ENCODE measurements around the gene MCEE.

The MCEE gene

DNA sequence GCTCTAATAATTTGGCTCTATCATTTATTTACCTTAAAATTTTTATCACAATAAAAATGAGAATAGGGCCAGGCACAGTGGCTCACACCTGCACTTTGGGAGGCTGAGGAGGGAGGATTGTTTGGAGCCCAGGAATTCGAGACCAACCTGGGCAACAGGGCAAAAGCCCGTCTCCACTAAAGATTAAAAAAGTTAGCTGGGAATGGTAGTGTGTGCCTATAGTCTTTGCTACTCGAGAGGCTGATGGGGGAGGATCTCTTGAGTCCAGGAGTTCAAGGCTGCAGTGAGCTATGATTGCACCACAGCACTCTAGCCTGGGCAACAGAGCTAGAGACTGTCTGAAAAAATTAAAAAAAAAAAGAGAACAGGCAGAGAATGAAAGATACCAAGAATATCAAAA, 6.1 kb upstream of the MCEE start:
- TF ChIP-seq CTCF (IDR thresholded peaks at IDR 0.05), result no peak

DNA sequence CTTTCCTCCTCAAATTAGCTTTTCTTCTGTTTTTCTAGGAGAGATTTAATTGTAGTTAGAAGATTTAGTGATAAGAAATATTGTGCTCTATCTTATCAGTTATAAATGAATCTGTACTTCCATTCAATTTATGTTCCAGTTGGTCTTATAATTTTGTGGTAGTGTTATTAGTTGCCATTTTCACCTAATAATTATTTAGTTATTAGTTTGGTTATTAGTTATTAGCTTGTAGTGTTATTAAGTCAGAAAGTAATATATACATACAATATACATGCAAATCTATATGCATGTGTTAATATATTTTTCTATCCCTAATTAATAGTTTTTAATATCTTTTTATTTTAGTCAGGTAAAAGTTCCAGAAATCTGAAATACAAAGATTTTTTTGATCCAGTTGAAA, 3.6 kb upstream of the MCEE start:
- TF ChIP-seq CTCF (IDR thresholded peaks at IDR 0.05), result no peak

GRCh38 chr2:71130905-71131244, 846 bp upstream of the MCEE start:
- no peak for TF ChIP-seq CTCF (IDR thresholded peaks at IDR 0.05)

DNA sequence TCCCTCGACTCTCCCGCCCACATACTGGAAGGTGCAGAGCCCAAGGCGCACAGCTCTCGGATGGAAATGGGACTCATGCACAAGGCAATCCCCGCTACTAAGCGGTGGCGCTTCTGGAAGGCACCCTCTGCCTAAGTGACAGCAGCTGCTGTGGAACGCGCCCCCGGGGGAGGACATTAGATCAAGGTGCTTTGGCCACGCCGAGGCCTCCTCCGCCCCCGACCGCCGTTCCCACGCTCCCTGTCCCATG, 202 bp downstream of the MCEE start:
- TF ChIP-seq CTCF (IDR thresholded peaks at IDR 0.05), result no peak

GRCh38 chr2:71129114-71129901, 721 bp downstream of the MCEE start:
- no peak for TF ChIP-seq CTCF (IDR thresholded peaks at IDR 0.05)

- TF ChIP-seq CTCF (IDR thresholded peaks at IDR 0.05), result no peak
Measured at GRCh38 chr2:71126957-71127356, 3.1 kb downstream of the MCEE start.

GRCh38 chr2:71125506-71126294, 4.3 kb downstream of the MCEE start:
- no peak for TF ChIP-seq CTCF (IDR thresholded peaks at IDR 0.05)
